ENCODE results near the gene LPP. TPM values are rescaled to one million over a fixed set of nuclear protein-coding genes. Genes with fewer than 3 reads are reported as not detected.

LPP gene
- total RNA-seq, 4 donors from 2014 or later = 45.9 to 81.1 (median 63.0) TPM

- DNase-seq (ENCODE audit: low spot score in 2 of 2) = no peak
- WGBS, 2 donors = 91 to 98% methylated on average over 2 of the region's 2 CpGs
- no peak overlapping the region for H3K4me3 ChIP-seq (ENCODE audit: low read depth, poor library complexity, severe bottlenecking)
- intact Hi-C loops (cut with DNase I; ENCODE audit: low total_unique reads) = no loop called here
- no peak for TF ChIP-seq CTCF (IDR thresholded peaks at IDR 0.05)
These were observed 75.8 kb downstream of the LPP start for GRCh38 chr3:188229726-188230125.

- WGBS, 2 donors = 66 to 73% methylated on average over 5 of the region's 5 CpGs
- intact Hi-C loops (cut with DNase I; ENCODE audit: low total_unique reads) = no loop called here
- TF ChIP-seq POLR2A (IDR thresholded peaks at IDR 0.05) (no peak), CTCF (IDR thresholded peaks at IDR 0.05) (no peak)
- no peak for DNase-seq (ENCODE audit: low spot score in 2 of 2)
- H3K4me3 ChIP-seq (ENCODE audit: low read depth, poor library complexity, severe bottlenecking) = no peak overlapping the region
These were observed 77.0 kb downstream of the LPP start for GRCh38 chr3:188230962-188231361.

GRCh38 chr3:188231456-188231855, 77.5 kb downstream of the LPP start:
- TF ChIP-seq POLR2A (IDR thresholded peaks at IDR 0.05) (no peak), CTCF (IDR thresholded peaks at IDR 0.05) (no peak)
- H3K4me3 ChIP-seq (ENCODE audit: low read depth, poor library complexity, severe bottlenecking) = no peak overlapping the region
- 84 to 88% methylated on average over 8 of the region's 8 CpGs for WGBS, 2 donors
- intact Hi-C loops (cut with DNase I; ENCODE audit: low total_unique reads) = no loop called here
- no peak for DNase-seq (ENCODE audit: low spot score in 2 of 2)

GRCh38 chr3:188232656-188233055, 78.7 kb downstream of the LPP start:
- no peak for TF ChIP-seq POLR2A (IDR thresholded peaks at IDR 0.05)
- no peak for TF ChIP-seq CTCF (IDR thresholded peaks at IDR 0.05)
- no peak for DNase-seq (ENCODE audit: low spot score in 2 of 2)
- WGBS, 2 donors = 90 to 95% methylated on average over 2 of the region's 2 CpGs

GRCh38 chr3:188233320-188233719, 79.4 kb downstream of the LPP start:
- TF ChIP-seq CTCF (IDR thresholded peaks at IDR 0.05) = no peak
- no peak for TF ChIP-seq POLR2A (IDR thresholded peaks at IDR 0.05)
- H3K4me3 ChIP-seq (ENCODE audit: low read depth, poor library complexity, severe bottlenecking) = no peak overlapping the region
- no peak for DNase-seq (ENCODE audit: low spot score in 2 of 2)
- 35 to 41% methylated on average over 1 of the region's 1 CpG for WGBS, 2 donors
- intact Hi-C loops (cut with DNase I; ENCODE audit: low total_unique reads) = no loop called here

More at GRCh38 chr3:188232656-188233055, 78.7 kb downstream of the LPP start:
- H3K4me3 ChIP-seq (ENCODE audit: low read depth, poor library complexity, severe bottlenecking) = no peak overlapping the region
- intact Hi-C loops (cut with DNase I; ENCODE audit: low total_unique reads) = no loop called here

GRCh38 chr3:188234132-188234531, 80.2 kb downstream of the LPP start:
- H3K4me3 ChIP-seq (ENCODE audit: low read depth, poor library complexity, severe bottlenecking) = no peak overlapping the region
- intact Hi-C loops (cut with DNase I; ENCODE audit: low total_unique reads) = no loop called here
- TF ChIP-seq POLR2A (IDR thresholded peaks at IDR 0.05) (no peak), CTCF (IDR thresholded peaks at IDR 0.05) (no peak)
- 95 to 96% methylated on average over 3 of the region's 3 CpGs for WGBS, 2 donors
- no peak for DNase-seq (ENCODE audit: low spot score in 2 of 2)
